ENCODE data around the gene FAM184B. TPM values are rescaled to one million over a fixed set of nuclear protein-coding genes. Genes with fewer than 3 reads are reported as not detected.

FAM184B gene
- total and polyA plus RNA-seq, 8 donors: 0.06 to 0.27 (median 0.18) TPM

- Histone ChIP-seq H3K36me3 (peaks cover 0 to 80% of the 10 kb centered on the region in 2 donors), H3K27ac (no peak overlapping the region), H3K4me3 (no peak overlapping the region), H3K27me3 (no peaks in the 10 kb centered on the region), H3K9me3 (no peaks in the 10 kb centered on the region), H3K4me1 (peaks cover 7 to 37% of the 10 kb centered on the region in 2 donors)
- ATAC-seq (no peak), DNase-seq (no peak)
- intact Hi-C loops (cut with DNase I): no loop called here
- TF ChIP-seq CTCF (IDR thresholded peaks at IDR 0.05): no peak
These were observed 198.1 kb downstream of the FAM184B start for GRCh38 chr4:17583276-17583675.

- peaks cover 0 to 57% of the 10 kb centered on the region in 2 donors for H3K36me3 ChIP-seq
- H3K9me3 ChIP-seq: no peaks in the 10 kb centered on the region
- peaks cover 11 to 44% of the 10 kb centered on the region in 2 donors for H3K4me1 ChIP-seq
- TF ChIP-seq CTCF (IDR thresholded peaks at IDR 0.05): no peak
- no peaks in the 10 kb centered on the region for H3K27me3 ChIP-seq
- intact Hi-C loops (cut with DNase I): no loop called here
- peak overlapping the region in 1 of 2 donors; percentile 89 for H3K4me3 ChIP-seq
- ATAC-seq (no peak), DNase-seq (no peak)
- peak overlapping the region; percentile 60 to 97 for H3K27ac ChIP-seq
These were observed 200.5 kb downstream of the FAM184B start for GRCh38 chr4:17580969-17581368.

Other genes starting within 250 kb of the FAM184B start
- 100 to 1,000 TPM in 1 of 2 donors, 10 to 100 TPM in 1; 84.0 to 128 TPM for gene LAP3, start 204.4 kb downstream of the FAM184B start, total RNA-seq
- gene LAP3, start 204.4 kb downstream of the FAM184B start, polyA plus RNA-seq (ENCODE audit: insufficient read length in 6 of 6): 10 to 100 TPM; 64.1 to 73.7 (median 69.2) TPM
- gene MED28, start 167.0 kb downstream of the FAM184B start, total RNA-seq: 10 to 100 TPM; 41.1 to 45.3 TPM
- 10 to 100 TPM; 68.2 to 73.6 (median 69.5) TPM for gene MED28, start 167.0 kb downstream of the FAM184B start, polyA plus RNA-seq (ENCODE audit: insufficient read length in 6 of 6)
- 10 to 100 TPM; 23.1 to 24.1 TPM for gene DCAF16, start 29.1 kb upstream of the FAM184B start, total RNA-seq
- gene DCAF16, start 29.1 kb upstream of the FAM184B start, polyA plus RNA-seq (ENCODE audit: insufficient read length in 6 of 6): 10 to 100 TPM; 60.7 to 74.1 (median 64.4) TPM
- 1 to 10 TPM; 3.0 to 6.6 TPM for gene NCAPG, start 29.4 kb upstream of the FAM184B start, total RNA-seq
- gene NCAPG, start 29.4 kb upstream of the FAM184B start, polyA plus RNA-seq (ENCODE audit: insufficient read length in 6 of 6): 10 to 100 TPM; 19.5 to 47.7 (median 31.1) TPM
- gene LCORL, start 240.1 kb upstream of the FAM184B start, total RNA-seq: 10 to 100 TPM; 12.2 to 13.3 TPM
- gene LCORL, start 240.1 kb upstream of the FAM184B start, polyA plus RNA-seq (ENCODE audit: insufficient read length in 6 of 6): 10 to 100 TPM; 14.9 to 20.9 (median 18.7) TPM

Measured in left lung (tissue), 10 donors.